Osteocyte (in vitro differentiated cells): ENCODE data around the gene RPS3A. TPM values are rescaled to one million over a fixed set of nuclear protein-coding genes. Genes with fewer than 3 reads are reported as not detected.

Source experiments
- DNase-seq: peaks from one replicate; pipeline ENCODE4 v3.0.0; 2021; ENCODE audit warnings: mixed read lengths; ENCODE audit not compliant: unreplicated experiment; ENCODE audit errors: extremely low spot score
- H3K27ac Mint-ChIP-seq: one replicate; pipeline ENCODE4 v1.8.0; 2021; ENCODE audit warnings: mild to moderate bottlenecking, mixed read lengths; ENCODE audit not compliant: unreplicated experiment
- H3K27me3 Mint-ChIP-seq: one replicate; pipeline ENCODE4 v1.8.0; 2021; ENCODE audit warnings: mixed read lengths; ENCODE audit not compliant: unreplicated experiment
- H3K36me3 Mint-ChIP-seq: one replicate; pipeline ENCODE4 v1.8.0; 2021; ENCODE audit warnings: mixed read lengths; ENCODE audit not compliant: unreplicated experiment
- H3K4me1 Mint-ChIP-seq: one replicate; pipeline ENCODE4 v1.8.0; 2021; ENCODE audit warnings: mixed read lengths; ENCODE audit not compliant: unreplicated experiment
- H3K4me3 Mint-ChIP-seq: one replicate; pipeline ENCODE4 v1.8.0; 2021; ENCODE audit warnings: mild to moderate bottlenecking, moderate library complexity, mixed read lengths; ENCODE audit not compliant: unreplicated experiment
- H3K9me3 Mint-ChIP-seq: one replicate; pipeline ENCODE4 v1.8.0; 2021; ENCODE audit warnings: mixed read lengths; ENCODE audit not compliant: unreplicated experiment
- CTCF ChIP-seq: fragments of 200-600 bp; sonication (generic); IDR thresholded peaks from 2 replicates; pipeline ENCODE4 v1.5.0; 2021; ENCODE audit warnings: antibody characterized with exemption, mild to moderate bottlenecking, moderate library complexity
- total RNA-seq: library from RNA; stranded (reverse); gene quantifications from 2 replicates; pipeline ENCODE4 v1.2.1, GENCODE V29; 2021

Gene RPS3A
- total RNA-seq, 1 donor from 2014 or later: 1,586 TPM

GRCh38 chr4:151152028-151152427, 52.6 kb downstream of the RPS3A start:
- TF ChIP-seq CTCF: no peak
- Mint-ChIP-seq H3K9me3 (no peaks in the 10 kb centered on the region), H3K36me3 (peaks cover 23% of the 10 kb centered on the region), H3K27me3 (no peaks in the 10 kb centered on the region), H3K4me3 (no peak overlapping the region), H3K27ac (no peak overlapping the region), H3K4me1 (peaks cover 4% of the 10 kb centered on the region)
- no peak for DNase-seq

- Mint-ChIP-seq H3K4me3 (no peak overlapping the region), H3K36me3 (peaks cover 22% of the 10 kb centered on the region), H3K27ac (no peak overlapping the region), H3K27me3 (no peaks in the 10 kb centered on the region), H3K9me3 (peaks cover 4% of the 10 kb centered on the region), H3K4me1 (peaks cover 4% of the 10 kb centered on the region)
- DNase-seq: no peak
- no peak for TF ChIP-seq CTCF
Measured at GRCh38 chr4:151153585-151153984, 54.2 kb downstream of the RPS3A start.

Other genes starting within 250 kb of the RPS3A start
- gene LRBA, start 84.3 kb upstream of the RPS3A start, total RNA-seq: 40.8 and 41.4 TPM in 2 replicates
- gene PRSS48, start 177.5 kb downstream of the RPS3A start, total RNA-seq: not detected in 2 replicates
- 28.5 and 32.4 TPM in 2 replicates for gene SH3D19, start 226.0 kb downstream of the RPS3A start, total RNA-seq